Femur (tissue), 1 donor: Measurements from ENCODE around the gene TCF7L2.
A peak's percentile ranks its signal among the peaks of the same experiment; 100 is the strongest.

Experiments
- DNase-seq: peaks from one replicate; pipeline ENCODE4 v3.0.0-alpha.2; 2017

Gene TCF7L2

DNA sequence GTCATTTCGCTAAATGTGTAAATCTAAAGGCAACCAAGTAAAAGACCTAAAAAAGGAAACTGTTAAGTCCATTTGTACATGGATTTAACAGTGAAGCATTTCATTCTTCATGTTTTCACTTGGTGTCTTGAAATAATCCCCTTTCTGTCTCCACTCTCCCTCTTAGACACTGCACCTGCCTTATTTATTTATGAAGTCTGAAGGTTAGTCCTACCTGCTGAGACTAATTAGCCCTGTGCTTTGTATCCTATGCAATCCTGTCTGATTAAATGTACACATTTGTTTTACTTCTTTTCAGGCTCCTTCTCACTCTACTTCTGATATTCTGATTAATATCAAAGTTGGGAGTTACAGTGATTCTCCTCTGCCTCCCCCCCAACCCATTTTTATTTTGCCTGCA is 1.9 kb upstream of the TCF7L2 start:
- DNase-seq: no peak

GRCh38 chr10:112949143-112949823 is 764 bp upstream of the TCF7L2 start:
- DNase-seq: no peak

GRCh38 chr10:112950714-112951358 is 789 bp downstream of the TCF7L2 start:
- DNase-seq: peak; percentile 59

- DNase-seq: peak; percentile 83
Observed at GRCh38 chr10:112951359-112952281, 1.6 kb downstream of the TCF7L2 start.

GRCh38 chr10:112952282-112953173 is 2.5 kb downstream of the TCF7L2 start:
- DNase-seq: no peak

GRCh38 chr10:112953174-112954159 is 3.4 kb downstream of the TCF7L2 start:
- DNase-seq: peak; percentile 57

DNA sequence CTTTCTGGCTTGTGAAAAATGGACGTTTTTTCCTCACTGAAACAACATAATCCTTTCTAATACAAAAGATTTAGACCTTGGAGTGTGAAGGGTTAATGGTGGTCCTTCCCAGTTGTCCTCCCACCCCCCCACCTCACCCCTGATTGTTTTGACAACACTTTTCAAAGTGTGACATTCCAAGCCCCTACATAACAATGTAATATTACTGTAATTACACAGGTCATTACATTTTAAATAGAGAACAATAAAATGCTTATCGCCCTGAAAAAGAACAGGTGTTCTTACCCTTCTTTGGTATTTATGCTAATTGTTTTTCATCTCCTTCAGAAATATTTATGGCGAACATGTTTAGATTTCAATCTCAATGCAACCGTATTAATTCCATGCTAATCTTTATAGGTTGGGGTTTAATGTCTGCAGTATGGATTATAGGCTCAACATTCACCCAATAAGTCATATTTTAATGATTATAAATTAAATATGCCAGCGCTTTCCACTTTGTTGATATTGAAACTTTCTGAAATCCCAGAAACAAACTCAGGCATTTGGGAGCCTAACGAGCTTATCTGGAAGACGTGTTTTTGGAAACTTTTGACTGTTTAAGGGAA is 5.0 kb downstream of the TCF7L2 start:
- no peak for DNase-seq

DNA sequence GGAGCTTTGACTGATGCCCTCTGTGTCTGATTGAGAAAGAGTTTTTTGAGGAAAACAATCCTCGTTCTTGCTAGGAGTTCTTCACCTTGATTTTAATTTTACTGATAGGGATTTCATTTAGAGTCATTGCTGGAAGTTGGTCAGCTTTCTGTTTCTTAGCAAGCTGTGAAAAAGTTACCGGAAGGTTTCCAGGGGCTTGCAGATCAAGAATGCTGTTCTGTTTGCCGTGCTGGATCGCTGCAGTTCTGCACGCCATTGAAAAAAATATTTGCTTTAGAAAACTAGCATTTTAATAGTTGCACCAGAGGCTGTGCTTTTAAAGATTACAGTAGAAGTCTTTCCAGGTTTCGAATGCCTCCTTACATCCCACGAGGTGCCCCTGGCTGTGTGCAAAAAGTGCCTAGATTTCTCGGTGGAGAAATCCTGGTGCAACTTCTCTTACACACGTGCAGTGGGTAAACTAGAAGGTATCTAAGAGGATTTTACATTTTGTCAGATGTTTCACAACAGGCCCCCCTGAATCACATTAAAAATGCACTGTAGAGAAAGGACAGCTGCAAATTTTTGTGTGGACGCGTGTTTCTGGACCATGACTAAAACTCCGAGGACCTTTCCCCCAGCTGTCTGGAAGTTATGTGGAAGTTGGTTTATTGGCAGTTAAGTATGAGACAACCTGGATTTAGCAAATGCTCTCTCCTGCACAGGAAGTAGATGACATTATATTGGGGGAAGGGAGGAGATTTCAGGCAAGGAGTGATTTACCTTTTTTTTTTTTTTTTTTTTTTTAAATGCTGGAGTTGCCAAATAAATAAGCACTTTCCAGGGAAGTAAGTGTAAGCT is 5.8 kb downstream of the TCF7L2 start:
- DNase-seq: peak; percentile 65

DNA sequence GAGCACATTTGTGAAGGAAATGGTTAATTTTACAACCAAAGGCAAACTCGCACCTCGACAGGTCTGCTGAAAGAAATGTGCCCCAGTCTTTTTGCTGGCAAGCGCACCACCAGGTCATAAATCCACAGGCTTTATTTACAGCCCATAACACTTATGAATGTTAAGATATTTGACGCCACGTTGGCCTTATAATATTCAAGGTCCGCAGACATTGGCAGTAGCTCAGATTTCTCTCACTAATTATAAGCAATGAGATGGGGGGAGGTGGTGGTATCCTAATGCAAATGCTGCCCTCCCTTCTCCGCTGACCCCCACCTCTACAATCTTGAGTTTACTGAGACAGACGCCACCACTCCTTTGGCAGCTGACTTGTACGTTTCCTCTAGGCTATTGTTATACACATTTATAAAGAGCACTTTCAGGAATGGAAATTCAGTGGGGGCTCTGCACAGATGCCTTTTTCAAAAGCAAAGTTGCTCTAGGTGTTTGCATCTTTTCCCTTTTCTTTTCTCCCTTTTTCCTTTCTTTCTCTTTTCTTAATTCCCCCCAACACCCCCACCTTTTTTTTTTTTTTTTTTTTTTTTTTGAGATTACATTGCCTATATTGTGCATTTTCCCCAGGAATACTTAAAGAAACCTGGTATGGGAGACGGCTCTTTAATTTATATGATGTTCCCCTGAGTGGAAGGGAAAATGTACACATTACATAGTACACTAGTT is 6.7 kb downstream of the TCF7L2 start:
- no peak for DNase-seq

- DNase-seq: no peak
Observed at GRCh38 chr10:112957640-112958092, 7.6 kb downstream of the TCF7L2 start.

DNA sequence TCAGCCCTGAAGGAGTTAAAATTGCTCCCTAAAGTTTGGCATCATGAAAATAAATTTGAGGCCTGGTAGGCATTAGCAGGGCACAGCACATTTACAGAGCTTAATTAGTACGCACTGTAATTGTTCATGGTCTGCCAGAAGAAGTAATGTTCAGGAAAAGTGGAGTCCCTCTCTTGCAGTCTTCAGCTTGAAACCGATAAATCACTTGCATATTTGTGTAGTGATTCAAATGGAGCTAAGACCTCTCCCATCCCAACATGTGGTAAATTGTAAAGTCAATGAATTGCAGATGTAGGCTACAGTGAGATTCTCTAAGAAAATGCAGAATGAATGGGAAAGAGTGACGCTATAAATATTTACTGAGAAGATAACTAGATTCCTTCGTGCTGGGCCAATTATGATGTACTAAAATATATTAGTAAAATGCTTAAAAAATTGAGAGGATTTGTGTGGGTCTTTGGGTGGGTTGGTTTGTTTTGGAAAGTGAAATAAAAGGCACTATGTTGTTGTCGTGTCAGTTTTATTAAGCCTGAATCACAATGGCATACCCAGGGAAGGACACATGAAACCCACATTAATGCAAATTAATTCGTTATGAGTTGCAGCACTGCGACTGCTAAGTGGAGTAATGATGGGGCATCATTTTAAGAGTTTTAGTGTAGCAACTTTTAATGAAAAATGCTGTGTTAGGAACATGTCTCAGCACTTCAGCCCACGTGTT is 8.4 kb downstream of the TCF7L2 start:
- no peak for DNase-seq

GRCh38 chr10:112959207-112959838 is 9.3 kb downstream of the TCF7L2 start:
- DNase-seq: no peak

GRCh38 chr10:112960151-112960681 is 10.2 kb downstream of the TCF7L2 start:
- DNase-seq: no peak

DNA sequence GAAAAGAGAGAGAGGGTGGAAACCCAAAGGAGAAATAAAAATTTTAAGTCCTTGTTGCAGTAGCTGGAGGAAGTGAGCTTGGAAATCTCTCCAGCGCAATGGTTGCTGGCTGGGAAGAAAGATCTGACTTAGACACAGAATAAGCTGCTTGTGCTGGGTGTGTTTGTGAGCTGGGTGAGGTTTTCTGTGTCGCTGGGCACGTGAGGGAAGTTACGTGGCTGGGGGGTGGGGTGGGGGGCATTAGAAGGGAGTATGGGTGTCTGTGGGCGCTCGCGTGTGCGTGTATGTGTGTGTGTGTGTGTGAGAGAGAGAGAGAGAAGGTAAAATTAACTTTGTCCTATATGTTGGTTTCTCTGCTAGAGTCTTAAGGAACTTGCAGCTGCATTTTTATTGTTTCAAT is 11.6 kb downstream of the TCF7L2 start:
- no peak for DNase-seq

- DNase-seq: no peak
Observed at GRCh38 chr10:112962343-112962742, 12.3 kb downstream of the TCF7L2 start.

GRCh38 chr10:112963835-112964234 is 13.8 kb downstream of the TCF7L2 start:
- no peak for DNase-seq

DNA sequence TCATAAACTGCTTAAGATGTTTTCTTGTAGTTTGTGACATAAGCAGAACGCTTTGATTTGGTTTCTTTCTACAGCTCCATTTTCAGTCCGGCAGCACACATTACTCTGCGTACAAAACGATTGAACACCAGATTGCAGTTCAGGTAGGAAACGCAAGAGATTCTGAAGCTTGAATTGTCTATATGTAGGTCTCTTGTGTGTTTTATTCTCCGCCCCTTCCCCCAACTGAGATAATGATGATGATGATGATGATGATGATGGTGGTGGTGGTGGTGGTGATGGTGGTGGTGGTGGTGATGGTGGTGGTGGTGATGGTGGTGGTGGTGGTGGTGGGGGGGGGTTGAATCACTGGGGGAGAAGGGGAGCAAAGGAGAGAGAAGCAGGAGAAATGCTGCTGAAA is 14.4 kb downstream of the TCF7L2 start:
- no peak for DNase-seq
